GM19455 (cell line): ENCODE results near the gene SLC9A7.

Source experiments
- ATAC-seq: cut with Tn5 transposase; IDR thresholded peaks from one replicate; pipeline ENCODE4 v1.9.1; 2021; ENCODE audit not compliant: unreplicated experiment

SLC9A7 gene

GRCh38 chrX:46611658-46612362 lies 147.1 kb downstream of the SLC9A7 start:
- ATAC-seq, result no peak

GRCh38 chrX:46610070-46610658 lies 148.8 kb downstream of the SLC9A7 start:
- ATAC-seq, result no peak

DNA sequence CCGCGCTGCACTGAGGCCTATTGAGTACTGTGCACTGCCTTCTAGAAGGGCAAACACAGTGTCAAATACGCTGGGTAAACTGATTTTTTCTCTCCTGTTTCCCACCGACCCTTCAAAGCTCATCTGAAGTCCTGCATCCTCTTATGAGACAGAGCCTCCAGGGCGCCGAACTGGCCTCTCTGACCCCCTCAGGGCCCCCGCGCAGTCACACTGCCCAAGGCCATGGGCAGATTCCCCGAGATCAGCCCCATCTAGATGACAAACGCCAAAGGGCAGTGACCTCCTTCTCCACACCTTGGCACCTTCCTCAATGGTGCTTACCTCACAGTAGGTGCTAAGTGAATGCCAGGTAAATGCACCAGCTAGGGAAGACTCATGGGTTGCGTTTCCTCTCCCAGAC lies 151.0 kb downstream of the SLC9A7 start:
- ATAC-seq, result no peak

GRCh38 chrX:46602468-46603102 lies 156.3 kb downstream of the SLC9A7 start:
- ATAC-seq, result no peak

DNA sequence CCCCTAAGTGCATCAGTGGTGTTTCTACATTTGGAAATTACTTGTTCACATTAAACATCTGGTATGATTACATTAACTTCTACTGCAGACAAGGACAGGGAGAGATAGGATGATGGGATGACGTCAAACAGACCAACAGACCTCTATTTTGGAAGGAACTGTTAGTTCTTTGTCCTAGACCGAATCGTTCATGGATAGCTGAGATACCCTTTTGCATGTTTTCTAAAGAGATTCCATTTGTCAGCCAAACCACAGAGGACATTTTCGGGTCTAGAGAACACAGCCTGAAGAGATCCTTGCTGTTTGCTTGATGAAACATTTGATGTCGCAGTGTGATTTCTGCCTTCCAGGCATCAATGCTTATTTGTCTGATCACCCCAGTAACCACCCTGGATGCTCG lies 157.6 kb downstream of the SLC9A7 start:
- ATAC-seq, result no peak

DNA sequence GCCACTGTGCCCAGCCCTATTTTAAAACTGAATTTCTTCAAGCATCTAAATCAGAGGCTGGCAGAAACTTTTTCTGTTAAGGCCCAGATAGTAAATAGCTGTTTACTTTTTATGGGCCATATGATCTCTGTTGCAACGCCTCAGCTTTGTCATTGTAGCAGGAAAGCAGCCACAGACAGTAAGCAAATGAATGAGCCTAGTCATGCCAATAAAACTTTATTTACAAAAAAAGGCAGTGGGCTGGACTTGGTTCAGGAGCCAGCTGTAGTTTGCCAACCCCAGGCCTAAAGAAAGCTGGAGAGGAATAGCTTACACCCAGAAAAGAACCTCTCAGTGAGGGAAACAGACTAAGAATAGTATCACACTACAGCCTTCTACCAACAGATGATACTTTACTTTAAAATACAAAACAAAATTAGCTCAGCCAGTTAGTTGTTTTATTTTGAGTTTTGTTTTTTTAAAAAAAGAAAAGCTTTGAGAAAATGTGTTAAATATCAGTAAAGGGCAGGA lies 159.8 kb downstream of the SLC9A7 start:
- no peak for ATAC-seq

- ATAC-seq, result no peak
Measured at GRCh38 chrX:46597771-46598170, 161.1 kb downstream of the SLC9A7 start.

GRCh38 chrX:46597208-46597607 lies 161.7 kb downstream of the SLC9A7 start:
- no peak for ATAC-seq

DNA sequence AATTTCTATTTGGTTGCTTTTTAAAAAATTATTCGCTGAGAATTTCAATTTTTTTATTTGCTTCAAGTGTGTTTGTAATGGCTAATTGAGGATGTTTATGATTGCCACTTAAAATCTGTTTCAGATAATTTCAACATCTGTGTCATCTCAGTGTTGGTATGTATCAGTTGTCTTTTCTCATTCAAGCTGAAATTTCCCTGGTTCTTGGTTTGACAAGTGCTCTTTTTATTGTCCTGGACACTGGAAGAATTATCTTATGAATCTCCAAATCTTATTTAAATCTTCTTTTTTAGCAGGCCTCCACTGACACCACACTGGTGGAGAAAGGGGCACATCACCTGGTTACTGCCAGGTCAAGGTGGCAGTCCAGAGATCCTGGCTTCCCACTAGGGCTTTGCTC lies 163.8 kb downstream of the SLC9A7 start:
- no peak for ATAC-seq

- no peak for ATAC-seq
Measured at GRCh38 chrX:46589977-46590723, 168.8 kb downstream of the SLC9A7 start.

- no peak for ATAC-seq
Measured at GRCh38 chrX:46588263-46588662, 170.7 kb downstream of the SLC9A7 start.

DNA sequence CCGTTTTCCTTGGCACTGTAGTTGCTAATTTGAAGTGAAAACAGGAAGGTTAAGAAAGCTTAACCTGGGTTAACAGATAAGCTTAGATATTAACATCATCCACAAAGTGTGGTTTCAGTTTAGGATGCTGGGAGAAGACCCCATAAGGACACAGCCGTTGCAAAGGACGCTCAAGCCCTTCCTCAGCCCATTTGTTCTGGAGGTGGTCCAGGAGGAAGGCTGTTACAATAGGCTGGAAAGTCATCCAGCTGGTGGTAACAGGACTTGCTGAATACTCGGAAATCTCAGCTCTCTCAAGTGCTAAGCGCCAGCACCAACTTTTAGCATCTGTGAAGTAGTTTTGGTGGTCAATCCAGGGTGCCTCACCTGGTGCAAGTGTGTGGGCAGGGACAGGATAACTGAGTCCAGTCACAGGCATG lies 171.2 kb downstream of the SLC9A7 start:
- no peak for ATAC-seq

DNA sequence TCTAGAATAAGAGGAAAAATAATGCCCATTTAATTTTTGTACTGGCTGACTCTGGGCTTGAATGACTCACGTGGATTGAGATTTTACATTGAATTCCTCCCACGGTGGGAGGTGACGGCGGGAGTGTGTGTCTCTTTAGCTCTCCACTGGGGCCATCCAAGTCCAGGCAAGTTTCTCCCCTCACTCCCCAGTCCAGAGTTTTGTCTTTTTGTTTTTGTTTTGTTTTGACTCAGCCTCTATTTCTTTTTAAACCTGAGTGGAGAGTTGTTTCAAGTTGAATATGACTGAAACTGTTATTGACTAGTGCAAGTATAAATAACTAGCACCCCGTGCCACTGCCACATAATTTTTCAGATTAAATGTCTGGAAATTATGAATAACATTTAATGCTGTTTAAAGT lies 171.8 kb downstream of the SLC9A7 start:
- ATAC-seq, result no peak

DNA sequence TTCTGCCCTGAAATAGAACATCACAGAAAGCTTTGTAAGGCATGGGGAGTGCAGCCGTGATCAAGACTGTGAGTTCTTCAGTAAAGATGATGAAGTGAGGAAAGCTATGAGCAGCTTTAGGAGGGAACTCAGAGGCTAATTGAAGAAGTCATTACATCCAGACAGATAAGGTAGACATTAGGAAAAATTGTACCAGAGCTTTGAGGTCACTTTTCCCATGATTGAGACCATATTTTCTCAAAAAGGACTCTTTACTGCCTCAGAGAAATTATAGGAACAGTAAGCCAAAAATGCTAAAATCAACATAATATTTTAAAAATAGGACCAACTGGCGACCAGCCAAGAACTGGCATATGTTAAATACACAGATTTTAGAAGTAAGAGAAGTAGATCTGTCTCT lies 174.2 kb downstream of the SLC9A7 start:
- ATAC-seq, result no peak

DNA sequence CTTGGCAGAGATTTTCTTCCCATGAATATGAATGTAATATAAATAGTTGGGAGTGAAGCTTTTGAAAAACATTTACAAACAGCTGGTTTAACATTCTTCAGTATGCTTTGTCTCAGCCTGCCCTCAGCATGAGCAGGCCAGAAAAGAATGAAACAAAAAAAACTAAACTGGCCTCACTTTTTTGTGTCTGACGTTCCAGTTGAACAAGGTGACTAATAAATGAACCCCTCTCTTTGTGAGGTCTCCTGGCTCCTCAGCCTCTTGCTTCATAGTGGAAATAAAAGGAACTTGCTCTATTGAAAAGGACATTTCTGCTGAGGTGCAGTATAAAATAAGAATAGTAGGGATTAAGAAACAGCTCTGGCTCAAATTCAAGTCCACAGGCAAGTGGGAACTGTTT lies 176.0 kb downstream of the SLC9A7 start:
- ATAC-seq, result no peak

GRCh38 chrX:46582325-46582724 lies 176.6 kb downstream of the SLC9A7 start:
- no peak for ATAC-seq

GRCh38 chrX:46580613-46581012 lies 178.3 kb downstream of the SLC9A7 start:
- no peak for ATAC-seq

DNA sequence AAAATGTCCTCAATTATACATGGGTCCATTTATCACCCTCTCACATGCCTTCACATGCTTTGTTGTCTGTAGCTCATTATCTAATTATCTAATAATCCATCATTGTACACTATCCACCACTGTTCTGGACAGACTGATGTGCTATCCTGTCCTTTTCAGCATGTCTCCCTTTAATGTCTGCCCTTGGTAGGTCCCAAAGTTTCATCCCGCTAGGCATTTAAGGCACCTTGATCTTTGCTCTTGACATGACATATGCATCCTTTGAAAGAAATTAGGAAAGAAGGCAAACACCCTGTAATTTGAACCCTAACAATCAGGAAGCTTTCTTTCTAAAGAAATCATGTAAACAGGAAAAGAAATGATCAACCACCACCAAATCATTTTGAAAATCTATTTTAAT lies 179.7 kb downstream of the SLC9A7 start:
- ATAC-seq, result no peak

DNA sequence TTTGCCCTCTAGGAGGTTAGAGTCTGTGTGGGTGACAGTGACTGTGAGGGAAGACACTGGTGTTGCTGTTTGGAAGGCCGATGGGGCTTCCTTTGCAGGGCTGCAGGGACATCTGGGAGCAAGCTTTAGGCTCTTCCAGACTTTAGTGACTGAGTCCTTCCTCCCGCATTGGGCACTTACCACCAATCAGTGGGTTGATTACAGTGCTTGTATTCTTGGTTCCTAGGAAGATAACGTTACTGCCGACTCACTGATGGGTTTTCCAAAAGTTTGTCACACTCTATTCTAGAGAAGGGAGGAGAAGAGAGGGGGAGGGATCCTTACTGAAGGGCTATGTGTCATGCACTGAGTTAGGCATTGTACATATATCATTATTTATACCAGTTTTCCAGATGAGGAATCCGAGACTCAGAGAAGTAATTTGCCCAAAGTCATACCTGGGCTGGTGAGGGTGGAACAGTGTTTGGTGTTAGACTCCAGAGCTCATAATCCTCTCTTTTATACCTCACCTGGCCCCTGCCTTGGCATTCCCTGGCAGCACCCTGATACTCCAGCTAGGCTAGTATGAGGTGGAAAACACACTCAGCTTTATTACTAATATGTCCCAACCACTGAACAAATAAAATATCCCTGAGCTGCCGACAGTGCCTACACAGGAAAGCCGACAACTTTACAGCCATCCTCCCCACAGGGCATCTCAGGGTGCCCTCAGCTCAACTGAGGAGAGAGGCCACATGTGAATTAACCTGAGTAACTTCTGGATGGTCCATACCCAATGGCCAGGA lies 181.5 kb downstream of the SLC9A7 start:
- no peak for ATAC-seq

DNA sequence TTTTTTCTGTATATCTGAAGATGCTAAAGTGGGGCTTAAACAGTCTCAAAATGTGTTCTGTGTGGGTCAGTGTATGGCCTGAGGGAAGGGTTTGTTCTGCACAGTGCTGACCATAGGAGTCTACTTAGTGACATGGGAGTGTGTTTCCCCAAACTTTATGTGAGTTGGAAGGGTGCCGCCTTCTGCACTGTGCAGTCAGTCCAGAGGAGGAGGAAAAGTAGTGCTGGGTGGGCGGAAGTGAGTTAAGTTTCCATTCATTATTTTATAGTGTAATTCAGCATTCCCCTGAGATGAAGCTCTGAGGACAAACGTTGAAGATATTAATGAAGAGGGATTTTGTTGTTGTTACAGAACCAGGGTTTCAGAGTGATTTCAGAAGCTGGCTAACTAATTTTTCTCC lies 182.5 kb downstream of the SLC9A7 start:
- no peak for ATAC-seq

GRCh38 chrX:46575991-46576392 lies 182.9 kb downstream of the SLC9A7 start:
- ATAC-seq, result no peak
